HG02798 (cell line): ENCODE measurements around the gene TMEM116.
"Not testable (repeated sequence)": the region's sequence is repeated elsewhere in the genome, so short reads cannot be mapped to it uniquely, and the experiment has no call there.

Experiments used
- ATAC-seq: cut with Tn5 transposase; IDR thresholded peaks from one replicate; pipeline ENCODE4 v1.9.1; 2021; ENCODE audit warnings: mild to moderate bottlenecking; ENCODE audit not compliant: unreplicated experiment, poor library complexity

The TMEM116 gene

DNA sequence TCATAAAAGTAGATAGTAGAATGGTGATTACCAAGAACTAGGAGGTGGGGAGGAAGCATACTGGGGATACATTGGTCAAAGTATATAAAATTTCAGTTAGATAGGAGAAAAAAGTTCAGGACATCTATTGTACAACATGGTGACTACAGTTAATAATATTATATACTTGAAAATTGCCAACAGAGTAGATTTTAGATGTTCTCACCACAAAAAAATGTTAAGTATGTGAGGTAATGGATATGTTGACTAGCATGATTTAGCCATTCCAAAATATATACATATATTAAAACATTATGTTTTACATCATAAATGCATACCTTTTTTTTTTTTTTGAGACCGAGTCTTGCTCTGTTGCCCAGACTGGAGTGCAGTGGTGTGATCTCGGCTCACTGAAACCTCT, 31.0 kb downstream of the TMEM116 start:
- no peak for ATAC-seq

DNA sequence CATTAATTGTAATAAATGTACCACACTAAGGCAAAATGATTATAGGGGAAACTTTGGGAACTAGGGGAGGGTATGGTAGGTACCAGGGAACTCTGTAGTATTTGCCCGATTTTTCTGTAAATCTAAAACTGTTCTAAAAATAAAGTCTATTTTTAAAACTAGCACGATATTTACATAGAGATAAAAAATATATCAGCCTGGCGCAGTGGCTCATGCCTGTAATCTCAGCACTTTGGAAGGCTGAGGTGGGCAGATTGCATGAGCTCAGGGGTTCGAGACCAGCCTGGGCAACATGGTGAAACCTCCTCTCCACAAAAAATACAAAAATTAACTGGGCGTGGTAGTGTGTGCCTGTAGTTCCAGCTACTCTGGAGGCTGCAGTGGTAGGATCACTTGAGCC, 32.4 kb downstream of the TMEM116 start:
- ATAC-seq, result no peak

DNA sequence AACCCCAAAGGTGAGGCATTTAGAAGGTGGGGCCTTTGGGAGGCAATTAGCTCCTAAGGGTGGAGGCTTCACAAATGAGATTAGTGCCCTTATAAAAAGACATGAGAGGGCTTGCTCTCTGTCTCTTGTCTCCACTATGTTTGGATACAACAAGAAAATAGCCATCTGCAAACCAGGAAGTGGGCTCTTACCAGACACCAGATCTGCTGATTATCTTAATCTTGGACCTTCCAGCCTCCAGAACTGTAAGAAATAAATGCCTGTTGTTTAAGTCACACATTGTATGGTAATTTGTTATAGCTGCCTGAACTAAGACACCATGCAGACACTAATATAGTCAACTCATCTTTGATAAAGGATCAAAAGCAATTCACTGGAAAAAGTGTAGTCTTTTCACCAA, 34.4 kb downstream of the TMEM116 start:
- no peak for ATAC-seq

DNA sequence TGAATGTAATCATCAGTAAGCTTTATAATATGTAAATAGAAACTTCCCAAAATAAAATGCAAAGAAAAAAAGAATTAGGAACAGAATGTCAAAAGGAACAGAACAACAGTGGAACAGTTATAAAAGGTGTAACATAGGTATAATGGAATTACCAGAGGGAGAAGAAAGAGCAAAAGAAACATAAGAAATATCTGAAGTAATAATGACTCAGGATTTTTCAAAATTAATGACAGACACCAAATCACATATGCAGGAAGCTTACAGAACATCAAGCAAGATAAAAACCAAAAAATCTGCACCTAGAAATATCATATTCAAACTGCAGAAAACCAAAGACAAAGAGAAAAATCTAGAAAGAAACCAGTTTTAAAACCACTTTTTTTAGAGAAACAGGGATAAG, 36.1 kb downstream of the TMEM116 start:
- no peak for ATAC-seq

DNA sequence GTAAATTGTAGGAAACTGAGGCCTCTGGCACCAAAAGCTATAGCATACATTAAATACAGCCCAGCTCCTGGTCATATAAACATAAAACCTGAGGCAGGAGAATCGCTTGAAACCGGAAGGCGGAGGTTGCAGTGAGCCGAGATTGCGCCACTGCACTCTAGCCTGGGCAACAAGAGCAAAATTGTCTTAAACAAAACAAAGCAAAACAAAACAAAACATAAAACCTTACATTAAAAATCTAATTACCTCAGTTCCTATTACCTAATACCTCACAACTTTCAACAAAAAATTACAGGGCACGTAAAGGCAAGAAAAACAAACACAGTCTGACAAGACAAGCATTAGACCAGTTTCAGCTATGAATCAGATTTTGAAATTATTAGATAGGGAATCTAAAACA, 36.7 kb downstream of the TMEM116 start:
- no peak for ATAC-seq

DNA sequence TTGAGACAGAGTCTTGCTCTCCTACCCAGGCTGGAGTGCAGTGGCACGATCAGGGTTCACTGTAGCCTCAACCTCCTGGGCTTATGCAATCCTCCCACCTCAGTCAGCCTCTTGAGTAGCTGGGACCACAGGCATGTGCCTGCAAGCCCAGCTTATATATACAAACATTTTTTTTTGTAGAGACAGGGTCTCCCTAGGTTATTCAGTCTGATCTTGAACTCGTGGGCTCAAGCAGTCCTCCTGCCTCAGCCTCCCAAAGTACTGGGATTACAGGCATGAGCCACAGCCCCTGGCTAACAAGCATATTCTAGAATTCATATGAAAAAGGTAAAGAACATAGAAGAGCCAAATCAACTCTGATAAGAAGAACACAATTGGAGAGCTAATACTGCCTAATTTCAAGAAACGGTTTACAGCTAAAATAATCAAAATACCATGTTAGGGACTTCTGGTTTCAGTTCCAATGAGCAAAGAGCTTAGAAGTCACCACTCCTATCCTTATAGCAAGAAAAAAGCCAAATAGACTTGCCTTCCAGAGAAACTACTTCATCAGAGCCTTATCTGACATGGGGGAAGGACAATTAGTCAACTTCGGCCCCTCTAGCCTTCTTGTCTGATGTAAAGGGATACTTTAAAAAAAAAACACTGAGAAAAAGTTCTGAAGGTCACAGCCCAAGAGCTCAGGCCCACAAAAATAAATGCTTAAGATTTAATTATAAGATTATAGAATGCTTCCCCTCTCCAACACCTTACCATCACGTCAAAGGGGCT, 37.6 kb downstream of the TMEM116 start:
- ATAC-seq, result no peak

DNA sequence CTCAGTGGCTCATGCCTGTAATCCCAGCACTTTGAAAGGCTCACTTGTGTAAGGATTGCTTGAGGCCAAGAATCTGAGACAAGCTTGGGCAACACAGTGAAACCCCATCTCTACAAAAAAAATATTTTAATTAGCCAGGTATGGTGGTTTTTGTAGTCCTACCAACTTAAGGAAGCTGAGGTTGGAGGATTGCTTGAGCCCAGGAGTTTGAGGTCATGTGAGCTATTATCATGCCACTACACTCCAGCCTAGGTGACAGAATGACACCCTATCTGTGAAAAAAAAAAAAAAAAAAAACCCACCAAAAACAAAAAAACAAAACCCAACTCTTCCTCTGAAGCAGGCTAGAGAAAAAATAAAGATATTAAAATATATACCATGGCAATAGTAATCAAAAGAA, 41.2 kb downstream of the TMEM116 start:
- no peak for ATAC-seq

DNA sequence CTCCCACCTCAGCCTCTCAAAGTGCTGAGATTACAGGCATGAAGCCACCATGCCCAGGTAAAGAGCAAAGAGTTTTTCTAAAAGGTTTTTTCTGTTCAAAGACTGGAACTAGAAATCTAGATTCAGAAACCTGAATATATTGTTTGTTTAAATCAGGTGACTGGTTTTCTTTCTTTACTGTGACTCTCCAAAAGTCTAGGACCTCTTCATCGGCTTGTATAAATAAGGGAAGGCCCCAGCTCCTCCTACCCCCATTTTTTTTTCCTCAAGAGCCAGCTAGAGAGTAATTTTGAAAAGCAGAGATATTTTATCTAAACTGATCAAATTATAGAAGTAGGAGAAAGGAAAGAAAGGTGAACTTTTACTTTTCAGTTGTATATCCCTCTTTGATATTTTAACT, 48.0 kb downstream of the TMEM116 start:
- ATAC-seq, result no peak

DNA sequence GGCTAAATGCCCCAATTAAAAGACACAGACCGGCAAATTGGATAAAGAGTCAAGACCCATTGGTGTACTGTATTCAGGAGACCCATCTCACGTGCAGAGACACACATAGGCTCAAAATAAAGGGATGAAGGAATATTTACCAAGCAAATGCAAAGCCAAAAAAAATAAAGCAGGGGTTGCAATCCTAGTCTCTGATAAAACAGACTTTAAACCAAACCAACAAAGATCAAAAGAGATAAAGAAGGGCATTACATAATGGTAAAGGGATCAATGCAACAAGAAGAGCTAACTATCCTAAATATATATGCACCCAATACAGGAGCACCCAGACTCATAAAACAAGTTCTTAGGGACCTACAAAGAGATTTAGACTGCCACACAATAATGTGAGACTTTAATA, 53.4 kb downstream of the TMEM116 start:
- not testable (repeated sequence) for ATAC-seq

DNA sequence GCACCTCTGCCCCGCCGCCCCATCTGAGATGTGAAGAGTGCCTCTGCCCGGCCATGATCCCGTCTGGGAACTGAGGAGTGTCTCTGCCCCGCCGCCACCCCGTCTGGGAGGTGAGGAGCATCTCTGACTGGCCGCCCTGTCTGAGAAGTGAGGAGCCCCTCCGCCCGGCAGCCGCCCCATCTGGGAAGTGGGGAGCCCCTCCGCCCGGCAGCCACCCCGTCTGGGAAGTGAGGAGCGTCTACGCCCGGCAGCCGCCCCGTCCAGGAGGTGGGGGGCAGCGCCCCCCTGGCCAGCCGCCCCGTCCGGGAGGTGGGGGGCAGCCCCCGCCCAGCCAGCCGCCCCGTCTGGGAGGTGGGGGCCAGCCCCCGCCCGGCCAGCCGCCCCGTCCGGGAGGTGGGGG, 55.7 kb downstream of the TMEM116 start:
- ATAC-seq, result not testable (repeated sequence)

DNA sequence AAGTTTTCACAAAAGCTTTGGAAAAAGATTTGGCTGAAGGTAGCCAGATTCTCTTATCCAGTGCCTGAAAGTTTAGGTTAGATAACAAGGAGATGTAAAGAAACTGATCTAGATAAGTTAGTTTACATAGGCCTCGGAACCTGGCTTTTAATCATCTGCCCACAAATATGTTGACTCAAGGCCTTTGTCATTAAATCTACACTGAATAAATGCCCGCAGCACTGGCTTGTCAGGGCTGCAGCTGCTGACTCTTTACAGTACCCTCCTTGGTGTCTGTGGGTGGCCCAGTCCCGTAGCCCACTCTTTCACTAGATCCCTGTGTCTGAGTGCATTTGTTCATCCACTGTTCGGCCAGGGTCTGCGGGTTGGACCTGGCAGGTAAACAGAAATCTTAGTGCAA, 58.0 kb downstream of the TMEM116 start:
- ATAC-seq, result no peak

DNA sequence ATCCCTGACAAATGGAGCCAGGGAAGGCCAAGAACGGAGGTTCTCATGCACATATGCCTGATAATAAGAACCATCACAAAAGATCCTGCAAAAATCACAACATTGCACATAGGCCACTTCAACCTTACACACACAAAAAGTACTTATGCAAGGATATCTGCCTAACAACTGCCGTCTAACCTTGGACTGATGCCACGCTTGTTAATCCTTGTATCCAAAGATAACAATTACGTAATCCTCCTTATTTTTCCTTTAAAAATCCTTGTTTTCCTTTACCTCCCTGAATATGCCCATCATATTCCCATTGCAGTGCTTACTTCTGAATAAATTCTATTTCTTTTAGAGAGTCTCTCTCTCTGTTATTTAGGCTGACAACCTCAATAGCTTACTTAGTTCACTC, 59.5 kb downstream of the TMEM116 start:
- no peak for ATAC-seq

DNA sequence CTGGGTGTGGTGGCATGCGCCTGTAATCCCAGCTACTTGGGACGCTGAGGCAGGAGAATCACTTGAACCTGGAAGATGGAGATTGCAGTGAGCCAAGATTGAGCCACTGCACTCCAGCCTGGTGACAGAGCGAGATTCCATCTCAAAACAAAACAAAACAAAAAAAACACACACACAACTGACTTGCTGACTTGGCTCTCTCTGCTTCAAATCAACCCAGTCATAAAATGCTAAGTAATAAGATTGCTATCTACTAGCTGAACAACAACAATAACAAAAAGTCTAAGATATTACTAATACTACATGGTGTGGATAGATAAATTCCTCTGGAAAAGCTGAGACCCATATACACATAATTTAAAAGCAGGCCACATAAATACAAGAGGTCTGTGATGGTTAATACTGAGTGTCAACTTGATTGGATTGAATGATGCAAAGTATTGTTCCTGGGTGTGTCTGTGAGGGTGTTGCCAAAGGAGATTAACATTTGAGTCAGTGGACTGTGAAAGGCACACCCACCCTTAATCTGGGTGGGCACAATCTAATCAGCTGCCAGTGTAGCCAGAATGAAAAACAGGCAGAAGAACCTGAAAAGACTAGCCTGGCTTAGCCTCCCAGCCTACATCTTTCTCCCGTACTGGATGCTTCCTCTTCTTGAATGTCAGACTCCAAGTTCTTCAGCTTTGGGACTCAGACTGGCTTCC, 60.7 kb downstream of the TMEM116 start:
- ATAC-seq, result not testable (repeated sequence)

DNA sequence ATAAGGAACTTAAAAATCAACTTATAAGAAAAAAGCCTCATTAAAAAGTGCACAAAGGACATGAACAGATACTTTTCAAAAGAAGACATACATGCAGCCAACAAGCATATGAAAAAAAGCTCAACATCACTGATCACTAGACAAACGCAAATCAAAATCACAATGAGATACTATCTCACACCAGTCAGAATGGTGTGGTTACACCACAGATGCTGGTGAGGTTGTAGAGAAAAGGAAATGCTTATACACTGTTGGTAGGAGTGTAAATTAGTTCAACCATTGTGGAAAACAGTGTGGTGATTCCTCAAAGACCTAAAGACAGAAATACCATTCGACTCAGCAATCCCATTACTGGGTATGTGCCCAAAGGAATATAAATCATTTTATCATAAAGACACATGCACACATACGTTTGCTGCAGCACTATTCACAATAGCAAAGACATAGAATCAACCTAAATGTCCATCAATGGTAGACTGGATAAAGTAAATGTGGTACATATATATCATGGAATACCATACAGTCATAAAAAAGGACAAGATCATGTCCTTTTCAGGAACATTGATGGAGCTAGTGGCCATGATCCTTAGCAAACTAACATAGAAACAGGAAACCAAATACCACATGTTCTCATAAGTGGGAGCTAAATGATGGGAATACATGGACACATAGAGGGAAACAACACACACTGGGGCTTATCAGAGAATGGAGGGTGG, 61.8 kb downstream of the TMEM116 start:
- ATAC-seq, result not testable (repeated sequence)

DNA sequence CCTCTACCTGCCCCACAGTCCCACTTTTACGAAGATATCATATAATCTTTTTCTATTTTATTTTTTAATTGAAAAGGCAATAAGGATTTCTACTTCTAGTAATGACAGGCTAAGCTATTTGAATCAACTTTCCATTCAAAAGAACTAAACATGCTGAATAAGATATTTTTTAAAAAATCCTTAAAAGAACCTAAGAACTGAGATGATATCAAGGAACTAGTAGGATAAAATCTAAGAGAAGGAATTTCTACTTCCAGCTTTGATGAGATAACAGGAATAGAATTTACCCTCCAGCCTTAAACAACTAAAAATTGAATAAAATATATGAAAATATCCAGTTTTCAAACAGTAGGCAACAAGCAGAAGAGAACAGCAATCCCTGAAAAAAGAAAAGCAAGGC, 69.0 kb downstream of the TMEM116 start:
- ATAC-seq, result no peak

DNA sequence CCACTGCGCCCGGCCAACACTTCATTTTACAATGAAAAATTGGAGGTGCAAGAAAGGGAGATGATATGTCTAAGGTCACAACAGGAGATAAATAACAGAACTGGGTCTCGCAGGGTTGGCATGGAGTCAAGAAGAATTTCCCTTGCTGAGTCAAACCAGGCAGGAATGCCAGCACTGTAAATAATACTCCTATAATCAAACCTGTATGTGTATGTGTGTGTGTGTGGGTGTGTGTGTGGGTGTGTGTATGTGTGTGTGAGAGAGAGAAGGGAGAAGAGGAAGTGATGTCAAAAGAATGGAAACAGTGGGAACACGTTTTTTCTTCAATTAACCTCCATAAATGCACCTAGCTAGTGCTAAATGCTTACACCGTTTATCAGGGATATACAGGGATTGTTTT, 70.4 kb downstream of the TMEM116 start:
- ATAC-seq, result no peak

DNA sequence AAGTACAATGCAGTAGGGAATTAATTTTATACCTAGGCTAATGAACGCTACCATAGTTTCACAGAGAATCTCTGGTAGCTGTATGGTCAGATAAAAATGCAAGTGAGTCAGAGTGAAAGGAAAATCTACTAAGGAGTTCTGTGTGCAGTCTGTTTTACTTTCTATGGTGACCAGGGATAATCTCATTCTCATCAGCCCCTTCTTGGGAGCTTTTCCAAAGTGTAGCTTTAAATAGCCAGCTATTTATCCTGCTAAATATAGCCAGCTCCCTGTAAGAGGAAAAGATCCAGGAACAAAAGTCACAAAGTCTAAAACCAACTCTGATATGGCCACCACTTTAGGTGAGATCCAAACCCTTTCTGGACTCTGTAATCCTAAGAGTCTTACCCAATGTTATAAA, 75.5 kb downstream of the TMEM116 start:
- ATAC-seq, result no peak

DNA sequence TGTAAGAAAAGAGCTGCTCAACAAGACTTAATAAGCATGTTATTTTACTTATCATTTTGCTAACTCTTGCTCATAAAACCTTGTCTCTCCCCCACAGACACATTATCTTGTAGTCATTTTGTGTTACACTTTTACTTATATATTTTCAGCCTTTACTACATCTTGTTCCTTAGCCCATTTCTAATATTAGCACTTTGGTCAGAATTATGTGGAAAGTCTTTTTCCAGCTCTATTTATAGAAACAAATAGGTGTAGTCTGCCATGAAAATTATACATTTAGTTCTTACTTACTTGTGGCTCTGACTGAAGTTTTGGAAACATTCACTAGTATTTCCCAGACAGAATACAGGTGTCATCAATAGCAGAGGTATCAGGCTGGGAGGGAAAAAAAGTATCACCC, 76.1 kb downstream of the TMEM116 start:
- ATAC-seq, result no peak

DNA sequence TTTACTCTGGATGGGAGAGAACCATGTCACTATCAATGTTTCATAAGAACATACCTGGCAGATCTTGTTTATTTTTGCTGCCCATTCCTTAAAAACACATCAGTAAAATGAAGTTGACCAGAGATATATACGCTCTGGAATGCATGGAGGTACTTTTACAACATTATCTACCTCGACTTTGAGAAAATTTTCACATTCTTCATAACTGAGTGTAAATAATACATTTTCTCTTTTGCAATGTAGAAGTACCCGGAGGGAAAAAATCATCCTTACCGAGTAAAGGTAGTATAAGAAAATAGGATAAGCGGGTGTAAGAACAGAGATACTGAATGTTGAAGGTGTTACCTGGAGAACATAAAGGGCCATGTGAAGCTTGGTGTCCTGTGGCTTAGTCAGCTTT, 80.7 kb downstream of the TMEM116 start:
- no peak for ATAC-seq

DNA sequence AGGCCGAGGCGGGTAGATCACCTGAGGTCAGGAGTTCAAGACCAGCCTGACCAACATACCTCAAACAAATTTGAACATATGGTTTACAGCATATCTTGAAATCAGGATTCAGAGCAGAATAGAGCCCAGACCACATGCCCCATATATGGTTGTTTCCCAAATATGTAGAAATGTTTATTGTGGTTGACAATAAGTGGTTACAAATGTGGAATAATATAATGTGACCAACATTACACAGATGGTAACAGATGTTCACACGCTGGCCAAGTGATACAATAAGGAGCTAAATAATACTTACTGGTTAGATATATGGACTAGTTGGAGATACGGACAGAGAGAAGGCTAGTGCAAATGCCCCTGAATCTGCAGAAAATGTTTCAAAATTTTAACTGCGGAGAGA, 85.6 kb downstream of the TMEM116 start:
- no peak for ATAC-seq

DNA sequence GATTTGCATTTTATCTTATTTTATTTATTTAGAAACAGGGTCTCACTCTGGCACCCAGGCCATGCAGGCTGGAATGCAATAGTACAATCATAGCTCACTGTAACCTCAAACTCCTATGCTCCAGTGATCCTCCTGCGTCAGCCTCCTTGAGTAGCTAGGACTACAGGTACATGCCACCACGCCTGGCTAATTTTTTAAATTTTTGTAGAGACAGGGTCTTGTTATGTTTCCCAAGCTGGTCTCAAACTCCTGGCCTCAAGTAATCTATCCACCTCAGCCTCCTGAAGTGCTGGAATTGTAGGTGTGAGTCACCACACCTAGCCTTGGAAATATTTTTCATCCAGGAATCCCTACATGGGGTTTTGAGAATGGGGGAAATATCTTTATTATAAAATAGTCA, 86.3 kb downstream of the TMEM116 start:
- ATAC-seq, result no peak
